ENCODE measurements around the gene ACTR3C.

Gene ACTR3C

DNA sequence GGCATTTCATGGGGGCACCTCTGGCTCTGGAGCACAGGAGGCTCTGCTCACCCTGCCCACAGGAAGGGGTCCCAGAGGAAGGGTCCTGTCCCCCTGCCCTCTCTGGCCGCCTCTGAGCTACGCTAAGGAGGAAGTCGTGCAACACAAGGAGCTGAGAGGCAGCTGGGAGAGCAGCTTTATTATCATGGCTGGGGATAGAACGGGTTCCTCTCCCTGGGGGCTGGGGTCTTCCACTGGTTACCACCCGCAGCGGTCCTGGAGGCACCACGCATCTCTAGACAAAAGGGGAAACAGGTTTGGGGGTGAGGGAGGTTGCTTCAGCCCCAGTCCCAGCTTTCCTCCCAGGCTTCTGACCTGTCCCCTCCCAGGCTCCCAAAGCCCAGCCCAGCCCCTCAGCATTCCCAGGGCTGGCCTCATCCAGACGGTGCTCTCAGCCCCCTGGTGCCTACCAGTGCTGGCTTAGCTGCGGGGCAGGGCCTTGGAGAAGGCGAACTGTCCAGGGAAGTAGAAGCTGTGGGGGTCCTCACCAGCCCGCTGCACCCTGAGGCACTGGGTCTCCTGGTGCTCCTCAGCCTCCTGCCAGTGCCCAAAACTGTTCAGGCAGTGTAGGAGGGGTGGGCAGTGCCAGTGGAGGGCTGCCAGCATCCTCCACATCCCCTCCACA, 15.0 kb upstream of the ACTR3C start:
- DNase-seq (ENCODE audit: low read depth), result no peak
- H3K4me3 ChIP-seq (ENCODE audit: low read depth, low read length), result no peak overlapping the region

DNA sequence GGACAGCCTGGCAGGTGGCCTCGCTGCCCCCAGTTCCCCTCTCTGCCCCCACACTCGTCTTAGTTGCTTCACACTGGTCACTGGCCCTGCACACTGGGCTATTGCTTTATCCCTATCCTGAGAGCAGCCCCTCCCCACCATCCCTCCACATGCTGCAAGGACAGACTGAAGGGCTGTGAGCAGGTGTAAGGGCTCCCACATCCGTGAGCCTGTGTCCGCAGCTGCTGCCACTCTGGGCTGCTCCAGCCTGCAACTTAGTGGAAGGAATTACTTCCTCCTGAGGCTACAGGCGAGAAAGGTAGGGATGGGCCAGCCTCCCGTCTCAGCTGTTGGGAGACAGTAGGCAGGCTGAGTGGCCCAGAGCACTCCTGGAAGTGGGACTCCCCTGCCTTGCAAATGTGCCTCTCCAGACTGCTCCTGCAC, 14.3 kb upstream of the ACTR3C start:
- DNase-seq (ENCODE audit: low read depth), result no peak
- H3K4me3 ChIP-seq (ENCODE audit: low read depth, low read length), result no peak overlapping the region

DNA sequence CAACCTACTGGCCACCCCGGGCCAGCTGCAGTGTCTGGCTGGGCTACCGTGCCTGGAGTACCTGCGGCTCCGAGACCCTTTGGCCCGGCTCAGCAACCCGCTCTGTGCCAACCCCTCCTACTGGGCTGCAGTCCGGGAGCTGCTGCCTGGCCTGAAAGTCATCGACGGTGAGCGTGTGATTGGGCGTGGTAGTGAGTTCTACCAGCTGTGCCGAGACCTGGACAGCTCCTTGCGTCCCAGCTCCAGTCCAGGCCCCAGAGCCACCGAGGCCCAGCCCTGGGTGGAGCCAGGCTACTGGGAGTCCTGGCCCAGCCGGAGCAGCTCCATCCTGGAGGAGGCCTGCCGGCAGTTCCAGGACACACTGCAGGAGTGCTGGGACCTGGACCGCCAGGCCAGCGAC, 13.8 kb upstream of the ACTR3C start:
- no peak overlapping the region for H3K4me3 ChIP-seq (ENCODE audit: low read depth, low read length)
- no peak for DNase-seq (ENCODE audit: low read depth)

DNA sequence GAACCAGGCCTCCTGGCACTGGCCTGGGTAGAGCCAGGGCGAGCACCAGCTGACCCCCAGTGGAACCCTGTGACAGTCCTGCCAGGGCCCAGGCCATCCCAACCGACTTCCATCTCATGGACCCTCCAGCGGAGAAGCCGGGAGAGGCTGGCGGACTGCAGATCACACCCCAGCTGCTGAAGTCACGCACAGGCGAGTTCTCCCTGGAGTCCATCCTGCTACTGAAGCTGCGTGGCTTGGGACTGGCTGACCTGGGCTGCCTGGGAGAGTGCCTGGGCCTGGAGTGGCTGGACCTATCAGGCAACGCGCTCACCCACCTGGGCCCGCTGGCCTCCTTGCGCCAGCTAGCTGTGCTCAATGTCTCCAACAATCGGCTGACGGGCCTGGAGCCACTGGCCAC, 13.4 kb upstream of the ACTR3C start:
- no peak for DNase-seq (ENCODE audit: low read depth)

DNA sequence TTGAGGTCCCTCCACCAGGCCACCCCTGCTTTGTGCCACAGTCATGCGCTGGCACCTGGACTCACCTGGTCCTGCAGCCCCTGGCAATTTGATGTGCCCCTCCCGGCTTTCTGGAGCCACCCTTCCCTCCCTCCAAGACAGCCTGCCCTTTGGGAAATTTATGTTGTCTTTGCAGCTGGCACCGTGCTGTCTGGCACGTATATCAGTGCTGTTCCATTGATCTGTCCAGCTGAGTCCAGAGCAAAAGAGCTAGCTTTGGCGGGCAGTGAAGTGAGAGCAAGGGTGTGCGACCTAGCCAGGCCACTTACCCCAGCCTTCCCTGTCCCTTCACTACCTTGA, 12.4 kb upstream of the ACTR3C start:
- no peak for DNase-seq (ENCODE audit: low read depth)
- no peak overlapping the region for H3K4me3 ChIP-seq (ENCODE audit: low read depth, low read length)

More for the DNA sequence above, 13.4 kb upstream of the ACTR3C start:
- H3K4me3 ChIP-seq (ENCODE audit: low read depth, low read length), result no peak overlapping the region

DNA sequence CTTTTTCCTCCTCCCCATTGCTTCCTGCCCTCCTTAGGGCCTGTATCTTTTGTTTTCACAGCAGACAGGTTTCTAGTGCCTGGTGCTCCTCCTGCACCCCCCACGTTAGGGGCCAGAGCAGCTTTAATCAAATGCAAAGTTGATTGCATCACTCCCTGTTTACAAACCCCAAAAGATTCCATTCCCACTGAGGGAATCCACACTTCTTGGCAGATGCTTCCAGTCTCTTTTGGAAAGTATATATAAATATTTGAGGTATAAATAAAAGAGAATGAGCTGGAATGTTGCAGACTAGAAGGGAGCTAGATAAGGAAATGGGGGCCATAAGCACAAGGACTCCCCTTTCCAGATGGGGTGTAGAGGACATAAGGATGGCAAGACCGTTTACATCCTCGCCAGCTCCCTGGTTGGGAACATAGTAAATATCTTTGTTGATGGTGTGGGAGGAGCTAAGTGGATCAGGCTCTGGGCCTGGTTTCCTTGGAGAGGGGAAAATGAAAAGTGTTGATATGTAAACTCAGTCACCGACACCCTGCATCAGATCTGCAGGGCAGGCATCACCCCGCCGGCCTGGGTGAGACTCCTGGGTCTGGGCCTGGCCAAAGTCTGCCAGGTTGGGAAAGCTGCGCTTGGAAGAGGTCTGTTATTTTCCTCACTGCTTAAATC, 11.9 kb upstream of the ACTR3C start:
- no peak for DNase-seq (ENCODE audit: low read depth)
- no peak overlapping the region for H3K4me3 ChIP-seq (ENCODE audit: low read depth, low read length)

DNA sequence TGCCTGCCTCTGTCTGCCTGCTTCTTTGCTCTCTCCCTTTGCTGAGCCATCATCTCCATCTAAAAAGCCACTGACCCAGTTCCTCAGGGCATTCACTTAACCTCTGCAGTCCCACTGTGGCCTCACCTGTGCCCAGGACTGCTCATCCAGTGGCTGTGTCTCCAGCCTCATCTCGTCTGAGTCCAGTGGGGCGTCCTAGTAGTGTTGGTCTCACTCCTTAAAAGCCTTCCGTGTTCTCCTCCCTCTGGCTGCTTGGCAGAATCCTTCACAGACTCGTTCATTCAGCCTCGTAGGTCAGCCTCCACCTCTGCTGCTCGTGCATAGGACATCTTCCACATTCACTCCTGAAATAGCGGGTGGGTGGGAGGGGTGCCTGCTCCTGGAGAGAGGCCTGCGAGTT, 10.8 kb upstream of the ACTR3C start:
- DNase-seq (ENCODE audit: low read depth), result no peak
- no peak overlapping the region for H3K4me3 ChIP-seq (ENCODE audit: low read depth, low read length)

DNA sequence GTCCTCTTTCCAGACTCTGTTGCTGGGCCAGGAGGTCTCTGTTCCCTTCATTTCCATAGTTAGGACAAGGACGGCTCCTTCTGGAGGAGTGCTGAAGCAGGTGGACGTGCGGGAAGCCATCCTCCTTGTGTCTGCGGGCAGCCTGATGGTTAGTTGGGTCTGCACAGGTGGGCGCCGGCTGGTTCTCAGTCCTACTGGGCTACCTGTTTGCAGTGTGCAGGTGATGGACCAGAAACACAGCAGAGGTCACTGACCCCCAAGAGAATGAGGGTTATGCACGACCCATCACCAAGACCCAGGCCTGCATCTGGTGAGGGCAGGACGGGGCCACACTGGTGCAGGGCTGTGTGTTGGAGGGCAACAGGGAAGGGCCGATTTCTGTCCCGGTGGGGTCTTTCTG, 10.3 kb upstream of the ACTR3C start:
- DNase-seq (ENCODE audit: low read depth), result no peak
- no peak overlapping the region for H3K4me3 ChIP-seq (ENCODE audit: low read depth, low read length)

DNA sequence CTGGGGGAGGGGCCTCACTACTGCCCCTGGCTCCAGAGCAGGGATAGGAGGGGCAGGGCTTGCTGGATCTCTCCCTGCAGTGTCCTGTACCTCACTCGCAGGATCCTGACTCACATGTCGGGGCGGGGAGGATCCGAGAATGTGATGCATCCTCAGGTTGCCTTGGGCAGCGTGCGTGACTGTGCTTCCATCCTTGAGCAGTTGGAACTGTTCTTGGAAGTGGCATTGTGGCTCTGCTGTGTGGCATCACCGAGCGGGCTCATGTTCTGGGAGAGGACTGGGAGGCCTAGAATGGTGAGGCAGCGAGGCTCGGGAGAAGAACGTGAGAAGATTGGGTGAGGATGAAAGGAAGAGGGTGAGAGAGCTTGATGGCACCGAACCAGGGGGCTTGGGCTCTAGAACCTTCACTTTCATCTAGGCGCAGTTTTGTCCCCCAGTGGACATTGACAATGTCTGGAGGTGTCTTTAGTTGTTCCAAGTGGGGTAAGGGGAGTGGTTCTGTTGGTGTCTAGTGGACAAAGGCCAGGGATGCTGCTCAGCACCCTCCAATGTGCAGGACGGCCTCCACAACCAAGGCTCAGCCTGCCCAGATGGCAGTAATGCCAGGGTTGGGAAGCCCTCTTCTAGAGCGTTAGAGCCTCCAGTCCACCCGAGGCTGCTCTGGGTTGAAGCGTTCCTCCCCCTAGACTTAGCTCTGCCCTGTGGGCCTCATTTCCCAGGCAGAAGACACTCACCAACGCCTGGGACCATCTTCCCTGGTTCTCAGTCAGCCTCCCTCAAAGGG, 9.7 kb upstream of the ACTR3C start:
- H3K4me3 ChIP-seq (ENCODE audit: low read depth, low read length), result no peak overlapping the region
- DNase-seq (ENCODE audit: low read depth), result no peak

DNA sequence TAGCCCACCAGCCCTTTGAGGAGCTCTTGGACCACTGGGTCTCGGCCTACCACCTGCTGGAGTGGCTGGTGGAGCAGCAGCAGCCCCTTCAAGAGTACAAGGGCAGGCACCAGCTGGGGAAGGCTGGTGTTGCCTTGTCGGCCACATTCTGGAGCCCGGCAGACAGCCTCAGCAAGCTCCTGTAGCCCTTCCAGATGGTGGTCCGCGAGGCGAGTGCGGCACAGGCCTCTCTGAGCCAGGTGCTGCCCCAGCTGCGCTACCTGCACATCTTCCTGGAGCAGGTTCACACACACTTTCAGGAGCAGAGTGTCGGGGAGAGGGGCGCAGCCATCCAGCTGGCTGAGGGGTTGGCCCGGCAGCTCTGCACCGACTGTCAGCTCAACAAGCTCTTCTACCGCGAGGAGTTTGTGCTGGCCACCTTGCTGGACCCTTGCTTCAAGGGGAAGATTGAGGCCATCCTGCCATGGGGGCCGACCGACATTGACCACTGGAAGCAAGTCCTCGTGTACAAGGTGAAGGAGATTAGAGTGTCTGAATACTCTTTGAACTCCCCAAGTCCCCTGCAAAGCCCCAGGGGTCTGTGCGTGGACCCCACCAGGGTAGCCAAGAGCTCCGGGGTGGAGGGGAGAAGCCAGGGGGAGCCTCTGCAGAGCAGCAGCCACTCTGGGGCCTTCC, 7.0 kb upstream of the ACTR3C start:
- H3K4me3 ChIP-seq (ENCODE audit: low read depth, low read length), result no peak overlapping the region
- DNase-seq (ENCODE audit: low read depth), result no peak

DNA sequence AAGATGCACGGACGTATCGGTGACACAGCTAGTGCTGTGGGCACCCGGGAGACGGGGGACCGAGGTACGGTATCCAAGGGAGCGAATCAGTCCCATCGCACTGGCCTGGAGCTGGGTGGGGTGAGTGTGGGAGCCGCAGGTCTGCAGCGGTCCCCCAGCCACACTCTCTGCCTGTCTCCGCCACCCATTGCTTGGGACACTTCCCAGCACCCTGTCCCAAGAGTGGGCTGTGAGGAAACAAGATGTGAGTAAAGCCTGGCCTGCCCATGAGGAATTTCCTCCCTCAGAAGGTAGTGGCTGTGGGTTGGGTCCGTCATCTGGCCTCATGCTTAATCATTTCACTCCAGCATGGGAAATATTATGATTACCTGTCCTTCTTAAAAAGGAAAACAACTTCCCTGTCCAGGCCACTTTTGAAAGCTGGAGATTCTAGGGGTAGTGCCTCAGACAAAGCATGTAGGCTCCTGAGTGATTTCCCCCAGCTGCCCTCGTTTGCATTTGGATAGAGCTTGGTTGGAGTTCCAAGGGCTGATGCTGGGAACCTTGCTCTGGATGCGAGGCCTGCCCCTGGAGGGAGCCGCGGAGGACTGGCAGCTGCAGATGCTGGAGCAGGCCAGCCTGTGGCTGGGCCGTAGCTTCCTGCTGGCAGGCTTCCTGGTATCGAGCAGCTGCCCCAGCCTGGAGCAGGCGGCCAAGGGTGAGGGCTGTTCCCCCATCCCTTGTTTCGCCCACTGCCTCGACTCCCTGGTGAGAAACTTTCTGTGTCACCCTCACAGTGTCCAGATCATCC, 6.2 kb upstream of the ACTR3C start:
- H3K4me3 ChIP-seq (ENCODE audit: low read depth, low read length), result no peak overlapping the region
- no peak for DNase-seq (ENCODE audit: low read depth)

DNA sequence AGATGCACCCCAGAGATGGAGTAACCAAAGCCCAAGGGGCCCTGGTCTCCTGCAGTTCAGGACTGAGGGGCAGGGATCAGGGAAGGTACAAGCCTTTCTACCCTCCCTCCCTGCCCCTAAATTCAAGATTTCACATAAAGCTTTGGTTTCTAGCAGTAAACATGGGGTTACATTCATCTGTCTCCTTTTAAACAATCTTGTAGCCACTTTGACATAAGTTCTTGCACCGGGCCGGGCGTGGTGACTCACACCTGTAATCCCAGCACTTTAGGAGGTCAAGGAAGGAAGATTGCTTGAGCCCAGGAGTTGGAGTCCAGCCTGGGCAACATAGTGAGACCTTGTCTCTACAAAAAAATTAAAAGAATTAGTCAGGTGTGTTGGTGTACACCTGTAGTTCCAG, 4.0 kb upstream of the ACTR3C start:
- H3K4me3 ChIP-seq (ENCODE audit: low read depth, low read length), result no peak overlapping the region
- no peak for DNase-seq (ENCODE audit: low read depth)

DNA sequence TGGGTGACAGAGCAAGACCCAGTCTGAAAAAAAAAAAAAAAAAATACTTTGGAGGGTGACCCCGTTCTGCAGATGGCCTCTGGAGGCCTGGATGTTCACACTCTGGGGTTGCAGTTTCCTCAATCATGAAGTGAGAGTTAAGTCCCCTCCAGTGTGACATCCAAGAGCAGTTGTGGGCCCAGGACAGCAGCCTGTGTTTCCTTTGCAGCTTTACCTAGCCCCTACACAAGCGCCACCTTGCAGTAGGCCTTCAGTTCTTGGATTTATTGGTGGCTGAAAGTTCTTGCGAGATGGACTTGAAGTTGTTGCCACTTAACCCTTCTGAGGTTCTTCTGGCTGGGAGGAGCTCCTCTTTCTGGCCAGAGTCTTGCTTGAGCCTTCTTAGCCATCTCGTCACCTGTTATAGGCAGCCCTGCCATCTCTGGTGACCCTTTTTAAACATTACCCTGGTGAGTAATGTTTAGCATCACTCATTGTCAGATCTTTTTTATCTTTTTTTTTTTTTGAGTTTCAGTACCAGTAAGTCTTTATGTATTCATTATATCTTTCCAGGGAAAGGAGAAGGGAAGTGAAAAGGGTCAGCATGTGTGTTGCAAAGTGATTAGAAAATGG, 3.4 kb upstream of the ACTR3C start:
- no peak for DNase-seq (ENCODE audit: low read depth)
- H3K4me3 ChIP-seq (ENCODE audit: low read depth, low read length), result no peak overlapping the region

DNA sequence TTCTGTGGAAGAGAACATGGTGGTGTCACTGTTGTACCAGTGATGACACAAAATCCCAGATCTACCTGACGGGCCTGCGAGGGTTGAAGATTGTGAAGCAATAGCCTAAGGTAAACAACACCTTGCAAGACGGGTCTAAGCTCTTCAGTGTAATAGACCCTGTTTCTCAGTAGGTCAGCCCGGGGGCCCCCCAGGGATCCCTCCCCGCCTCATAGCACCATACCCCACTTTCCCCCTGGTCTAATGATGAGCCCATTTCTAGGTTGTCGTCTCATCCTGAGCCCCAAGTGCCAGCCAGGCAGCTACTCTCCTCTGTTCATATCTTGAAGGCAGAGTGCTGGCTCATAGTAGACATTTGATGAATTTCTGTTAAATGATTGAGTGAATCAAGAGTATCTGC, 2.6 kb upstream of the ACTR3C start:
- no peak overlapping the region for H3K4me3 ChIP-seq (ENCODE audit: low read depth, low read length)
- no peak for DNase-seq (ENCODE audit: low read depth)

DNA sequence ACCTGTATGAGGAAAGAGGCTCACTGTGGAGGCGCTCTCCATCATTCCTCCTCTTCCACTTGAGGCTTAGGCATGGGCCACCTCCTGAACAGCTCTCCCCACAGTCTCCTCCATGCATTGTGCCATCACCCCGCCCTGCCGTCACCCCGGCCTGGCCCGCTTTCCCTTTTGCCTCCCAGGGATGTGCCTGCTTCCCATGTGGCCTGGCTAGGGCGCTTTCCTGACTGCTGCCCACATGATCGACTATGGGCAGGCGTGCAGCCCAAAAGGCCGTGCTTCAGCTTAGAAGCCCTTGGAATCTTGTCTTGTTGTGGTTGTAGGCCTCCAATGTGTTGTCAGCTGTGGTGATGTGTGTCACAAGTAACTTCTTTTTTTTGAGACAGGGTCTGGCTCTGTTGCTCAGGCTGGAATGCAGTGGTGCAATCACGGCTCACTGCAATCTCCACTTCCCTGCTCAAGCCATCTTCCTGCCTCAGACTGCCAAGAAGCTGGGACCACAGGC, 1.8 kb upstream of the ACTR3C start:
- no peak for DNase-seq (ENCODE audit: low read depth)
- H3K4me3 ChIP-seq (ENCODE audit: low read depth, low read length), result no peak overlapping the region

DNA sequence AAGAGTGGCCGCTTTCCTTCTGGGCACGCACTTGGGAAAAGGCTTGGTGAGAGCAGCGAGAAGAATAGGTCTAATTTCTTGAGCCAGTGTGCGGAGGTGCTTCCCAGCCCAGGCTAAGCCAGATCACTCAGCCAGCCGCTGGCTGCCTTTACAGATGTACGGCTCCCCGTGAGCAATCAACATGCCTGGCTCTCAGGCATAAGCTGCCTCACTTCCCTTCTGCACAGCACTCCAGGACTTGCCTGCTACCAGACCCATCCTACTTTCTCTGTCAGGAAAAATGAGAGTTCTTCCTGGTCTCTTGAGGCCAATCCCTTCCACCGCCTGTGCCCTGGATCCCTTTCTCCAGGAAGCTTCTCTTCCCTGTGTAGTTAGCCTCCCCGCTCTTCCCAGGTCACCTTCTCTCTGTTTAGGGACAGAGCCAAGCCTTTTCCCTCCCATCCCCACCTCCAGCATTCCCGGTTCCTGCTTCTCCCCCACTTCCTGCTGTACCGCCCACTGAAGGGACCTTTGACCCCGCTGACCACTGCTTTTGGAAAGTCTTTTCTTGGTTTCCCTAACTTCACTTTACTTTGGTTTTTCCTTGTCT, 1.1 kb upstream of the ACTR3C start:
- no peak overlapping the region for H3K4me3 ChIP-seq (ENCODE audit: low read depth, low read length)
- no peak for DNase-seq (ENCODE audit: low read depth)

DNA sequence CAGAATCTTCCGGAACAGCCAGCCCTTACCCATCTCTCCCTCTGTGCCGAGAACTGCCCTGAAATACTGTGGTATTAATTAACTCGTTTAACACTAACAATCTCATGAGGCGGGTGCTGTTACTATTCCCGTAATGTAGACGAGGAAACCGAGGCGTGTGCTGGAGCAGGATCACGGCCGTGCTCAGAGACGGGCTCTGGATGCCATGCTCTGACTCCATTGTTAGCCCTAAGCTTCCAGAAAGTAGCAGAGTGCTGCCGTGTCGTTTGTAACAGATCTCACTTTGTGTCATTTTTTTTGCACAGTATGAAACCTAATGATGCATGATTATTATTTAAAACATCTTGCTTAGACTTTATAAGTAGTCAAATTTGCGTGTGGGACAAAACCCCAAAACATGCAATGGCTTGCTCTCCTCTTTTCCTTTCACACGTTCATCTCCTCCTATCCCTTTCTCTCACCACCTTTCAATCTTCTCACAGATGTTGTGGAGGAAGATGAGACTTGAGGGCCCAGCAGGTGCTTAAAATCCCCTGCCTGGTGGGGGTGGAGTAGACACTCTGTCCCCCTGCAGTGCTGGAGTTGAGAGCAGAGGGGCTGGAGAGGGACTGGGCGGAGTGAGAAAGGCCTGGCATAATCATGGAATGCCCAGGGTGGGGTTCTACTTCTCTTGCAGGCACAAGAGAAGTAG, 482 bp upstream of the ACTR3C start:
- H3K4me3 ChIP-seq (ENCODE audit: low read depth, low read length), result no peak overlapping the region
- no peak for DNase-seq (ENCODE audit: low read depth)
